Measurements from ENCODE around the gene ATF6.

The ATF6 gene

DNA sequence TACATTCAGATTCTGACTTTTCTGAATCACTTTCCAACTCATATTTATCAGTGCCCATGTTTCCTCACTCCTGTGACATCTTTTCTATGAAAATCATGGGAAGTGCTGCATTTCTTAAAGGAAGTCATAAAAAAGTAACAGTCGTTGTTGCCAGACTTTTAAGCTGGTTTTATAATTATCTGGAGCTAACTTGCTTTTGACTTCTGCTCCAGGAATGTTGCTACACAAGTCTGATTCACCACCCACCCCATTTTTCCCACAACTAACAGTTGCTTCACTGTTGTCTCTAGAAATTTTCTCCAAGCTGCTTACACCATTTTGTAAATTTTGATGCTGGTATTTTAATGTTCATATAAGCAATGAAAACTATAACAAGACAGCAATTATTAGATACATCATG lies 32.6 kb upstream of the ATF6 start:
- no peak for DNase-seq

DNA sequence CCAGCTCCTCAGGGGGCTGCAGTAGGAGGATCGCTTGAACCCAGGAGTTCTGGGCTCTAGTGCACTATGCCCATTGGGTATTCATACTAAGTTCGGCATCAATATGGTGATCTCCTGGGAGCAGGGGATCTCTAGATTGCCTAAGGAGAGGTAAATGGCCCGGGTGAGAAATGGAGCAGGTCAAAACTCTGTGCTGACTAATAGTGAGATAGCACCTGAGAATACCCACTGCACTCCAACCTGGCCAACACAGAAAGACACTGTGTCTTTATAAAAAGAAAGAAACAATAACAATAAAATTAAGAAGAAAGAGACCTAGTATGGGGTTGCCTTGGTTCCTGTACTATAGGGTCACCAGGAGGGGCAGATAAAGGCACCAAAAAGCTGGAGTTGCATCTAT lies 30.3 kb upstream of the ATF6 start:
- DNase-seq, result no peak

DNA sequence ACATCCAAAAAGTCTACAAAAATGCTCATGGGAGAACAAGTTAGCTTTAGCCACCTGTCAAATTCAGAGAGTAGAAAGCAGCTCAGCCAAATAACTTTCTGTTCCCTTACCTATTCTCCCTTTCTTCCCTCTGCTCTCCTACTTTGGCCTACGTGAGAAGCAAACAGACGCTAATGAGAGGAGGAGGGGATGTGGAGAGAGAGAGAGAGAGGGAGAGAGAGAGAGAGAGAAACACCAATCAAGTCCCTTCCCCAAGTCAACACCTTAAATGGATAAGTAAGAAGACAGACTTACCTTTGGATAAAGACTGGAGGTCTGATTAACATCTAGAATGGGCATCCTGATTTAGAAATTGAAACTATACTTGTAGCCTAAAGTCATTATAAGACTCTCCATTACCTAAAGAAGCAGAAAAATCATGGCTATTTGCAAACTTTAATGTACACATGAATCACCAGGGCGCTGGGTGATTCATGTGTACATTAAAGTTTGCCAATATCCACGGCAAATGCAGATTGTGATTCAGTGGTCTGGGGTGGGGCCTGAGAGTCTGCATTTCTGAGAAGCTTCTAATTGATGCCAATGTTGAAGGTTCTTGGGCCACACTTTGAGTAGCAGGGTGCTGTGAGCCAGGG lies 29.7 kb upstream of the ATF6 start:
- no peak for DNase-seq

DNA sequence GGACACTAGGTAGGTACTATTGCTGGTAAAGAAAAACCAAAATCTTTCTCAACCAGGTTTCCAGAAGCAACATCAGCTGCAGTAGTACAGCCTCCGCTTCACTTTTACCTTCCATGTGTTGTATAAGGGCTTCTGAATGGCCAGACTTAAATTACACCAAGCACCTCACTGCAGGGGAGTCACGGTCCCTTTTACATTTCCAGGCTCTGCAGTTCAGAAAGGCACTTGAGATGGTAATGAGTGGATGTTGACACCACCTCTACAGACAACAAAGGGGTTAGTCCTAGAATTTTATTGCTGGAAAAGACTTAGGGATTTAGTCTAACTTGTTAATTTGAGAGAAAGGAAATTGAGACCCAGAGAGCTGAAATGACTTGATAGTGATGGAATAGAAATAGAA lies 28.5 kb upstream of the ATF6 start:
- no peak for DNase-seq

DNA sequence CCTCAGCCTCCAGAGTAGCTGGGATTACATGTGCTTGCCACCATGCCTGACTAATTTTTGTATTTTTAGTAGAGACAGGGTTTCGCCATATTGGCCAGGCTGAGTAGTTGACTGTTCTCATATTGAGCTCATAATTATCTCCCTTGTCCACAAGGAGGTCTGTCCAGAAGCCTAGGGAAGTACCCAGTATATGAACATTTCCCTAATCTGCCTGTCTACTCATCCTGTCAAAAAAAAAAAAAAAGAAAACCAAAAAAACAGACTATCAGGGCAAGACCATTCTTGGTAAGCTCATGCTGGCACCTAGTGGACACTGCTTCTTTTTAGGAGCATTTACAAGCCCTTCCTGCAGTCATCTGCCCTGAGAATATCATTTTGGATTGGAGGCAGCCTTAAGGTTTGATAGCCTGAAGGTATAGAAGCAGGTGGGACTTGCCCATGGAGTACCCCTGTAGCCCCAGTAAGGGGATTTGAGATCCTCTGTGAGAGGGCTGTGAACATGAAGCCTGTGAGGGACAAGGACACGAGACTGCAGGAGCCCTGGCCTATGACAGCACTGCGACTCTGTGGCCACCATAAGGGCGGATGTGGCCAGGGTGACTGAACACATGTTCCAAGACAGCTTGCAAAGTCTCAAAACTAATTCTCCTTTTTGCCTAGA lies 27.4 kb upstream of the ATF6 start:
- peak; percentile 43 for DNase-seq

DNA sequence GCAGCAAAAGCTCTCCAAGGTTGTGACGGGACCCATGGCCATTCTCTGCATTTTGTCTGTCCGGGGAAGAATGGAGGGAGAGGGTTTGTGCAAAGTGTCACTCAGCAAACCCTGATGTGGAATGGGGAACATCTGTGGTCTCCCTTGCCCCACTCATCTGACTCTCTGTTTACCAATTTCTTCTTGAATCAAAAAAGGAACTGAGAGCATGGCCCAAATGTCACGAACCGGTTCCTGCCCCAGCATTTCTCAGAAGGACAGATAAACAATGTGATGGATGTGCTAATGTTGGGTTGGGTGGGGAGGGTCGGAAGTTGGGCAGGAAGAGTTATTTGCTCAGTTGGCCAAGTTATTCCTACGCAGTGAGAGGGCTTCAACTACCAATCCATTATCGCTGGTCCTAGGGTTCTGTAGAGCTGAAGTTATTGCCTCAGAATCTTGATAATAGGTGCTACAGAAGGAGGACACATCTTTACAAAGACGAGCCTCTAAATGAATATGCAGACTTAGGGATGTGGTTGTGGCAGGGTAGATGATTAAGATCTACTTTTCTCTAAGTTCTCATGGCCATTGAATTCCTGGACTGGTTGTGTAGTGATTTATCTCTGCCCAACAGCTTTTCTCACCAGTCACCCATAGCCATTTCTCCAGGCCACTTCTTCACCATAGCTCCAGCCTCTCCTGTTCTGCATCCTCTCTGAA lies 26.1 kb upstream of the ATF6 start:
- DNase-seq, result no peak

DNA sequence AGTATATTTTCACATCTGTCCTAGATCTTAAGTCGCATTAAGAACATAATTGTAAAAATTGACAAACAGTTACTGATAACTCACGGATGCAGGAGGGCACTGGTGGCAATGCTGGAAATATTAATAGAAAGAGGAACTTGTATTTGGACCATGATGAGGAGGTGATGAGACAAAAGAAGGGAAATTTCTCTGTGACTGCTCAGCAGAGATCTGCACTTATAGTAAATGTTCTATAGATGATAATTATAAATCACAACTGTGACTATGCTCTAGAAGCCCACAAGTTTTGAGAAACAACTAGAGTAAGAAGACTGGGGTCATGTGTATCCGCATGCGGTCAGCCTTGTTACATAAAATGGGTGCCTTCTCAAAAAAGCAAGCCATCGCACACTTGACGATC lies 25.2 kb upstream of the ATF6 start:
- DNase-seq, result no peak

DNA sequence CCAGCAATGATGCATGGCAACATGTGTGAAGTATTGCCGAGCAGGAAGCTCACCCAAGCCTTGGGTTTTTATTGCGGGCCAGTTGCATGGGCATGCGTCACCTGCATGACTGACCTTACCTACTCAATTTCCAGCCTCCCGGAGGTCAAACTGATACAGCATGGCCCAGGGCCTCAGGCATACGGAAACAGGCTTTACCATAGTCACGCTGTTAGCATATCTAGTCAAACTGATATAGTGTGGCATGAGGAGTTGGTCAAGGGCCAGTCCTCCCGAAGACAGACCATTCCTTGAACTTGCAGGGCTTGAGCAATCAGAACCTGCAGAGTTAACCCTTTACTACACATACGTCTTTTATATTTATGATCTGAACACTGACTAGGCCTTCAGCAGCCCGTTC lies 22.9 kb upstream of the ATF6 start:
- no peak for DNase-seq

DNA sequence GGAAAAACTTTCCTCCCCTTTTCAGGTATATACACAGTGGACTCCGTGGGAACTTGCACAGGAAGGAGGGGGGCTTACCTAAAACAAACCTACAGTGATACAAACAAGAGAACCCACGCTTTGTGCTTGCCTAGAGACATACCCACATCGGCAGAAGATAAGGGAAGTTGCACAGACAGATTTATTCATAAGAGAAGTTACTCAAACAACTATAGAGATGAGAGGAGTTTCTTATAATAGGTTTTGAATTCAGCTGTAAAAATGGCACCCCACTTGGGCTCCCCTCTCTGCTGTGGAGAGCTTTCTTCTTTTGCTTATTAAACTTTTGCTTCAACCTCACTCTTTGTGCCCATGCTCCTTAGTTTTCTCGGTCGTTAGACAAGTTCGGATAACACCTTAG lies 18.3 kb upstream of the ATF6 start:
- DNase-seq, result no peak

DNA sequence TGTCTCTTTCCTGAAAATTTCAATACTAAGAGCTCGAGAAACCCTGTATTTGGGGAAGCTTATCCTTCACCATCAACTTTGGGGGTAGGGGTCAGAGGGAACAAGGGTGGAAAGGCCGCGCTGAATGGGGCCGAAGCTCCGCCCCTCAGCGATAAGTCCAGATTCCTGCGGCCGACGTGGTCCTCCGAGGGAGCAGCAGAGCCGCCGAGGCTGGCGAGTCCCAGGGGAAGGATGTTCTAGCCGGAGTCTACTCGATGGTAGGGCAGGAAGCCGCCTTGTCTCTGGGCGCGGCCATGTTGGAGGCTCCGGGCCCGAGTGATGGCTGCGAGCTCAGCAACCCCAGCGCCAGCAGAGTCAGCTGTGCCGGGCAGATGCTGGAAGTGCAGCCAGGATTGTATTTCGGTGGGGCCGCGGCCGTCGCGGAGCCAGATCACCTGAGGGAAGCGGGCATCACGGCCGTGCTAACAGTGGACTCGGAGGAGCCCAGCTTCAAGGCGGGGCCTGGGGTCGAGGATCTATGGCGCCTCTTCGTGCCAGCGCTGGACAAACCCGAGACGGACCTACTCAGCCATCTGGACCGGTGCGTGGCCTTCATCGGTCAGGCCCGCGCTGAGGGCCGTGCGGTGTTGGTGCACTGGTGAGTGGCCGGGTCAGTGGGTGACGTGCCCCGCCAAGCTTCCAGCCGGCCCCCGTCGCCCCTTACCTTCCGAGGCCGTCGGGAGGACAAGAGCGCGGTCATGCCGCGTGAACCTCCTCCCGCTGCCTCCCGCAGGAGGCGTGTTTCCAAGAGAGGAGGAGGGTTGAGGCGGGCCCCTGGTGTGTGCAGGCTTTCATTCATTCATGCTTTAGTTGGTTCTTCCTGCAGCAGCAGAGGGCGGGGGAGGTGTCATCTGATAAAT lies 16.4 kb upstream of the ATF6 start, which contains the start of gene DUSP12:
Gene DUSP12 (plus strand): TSS at position 278 of the 899 bp plus-strand sequence. CDS start 16 bp downstream, at position 294.
- DNase-seq, result peak; percentile 98

DNA sequence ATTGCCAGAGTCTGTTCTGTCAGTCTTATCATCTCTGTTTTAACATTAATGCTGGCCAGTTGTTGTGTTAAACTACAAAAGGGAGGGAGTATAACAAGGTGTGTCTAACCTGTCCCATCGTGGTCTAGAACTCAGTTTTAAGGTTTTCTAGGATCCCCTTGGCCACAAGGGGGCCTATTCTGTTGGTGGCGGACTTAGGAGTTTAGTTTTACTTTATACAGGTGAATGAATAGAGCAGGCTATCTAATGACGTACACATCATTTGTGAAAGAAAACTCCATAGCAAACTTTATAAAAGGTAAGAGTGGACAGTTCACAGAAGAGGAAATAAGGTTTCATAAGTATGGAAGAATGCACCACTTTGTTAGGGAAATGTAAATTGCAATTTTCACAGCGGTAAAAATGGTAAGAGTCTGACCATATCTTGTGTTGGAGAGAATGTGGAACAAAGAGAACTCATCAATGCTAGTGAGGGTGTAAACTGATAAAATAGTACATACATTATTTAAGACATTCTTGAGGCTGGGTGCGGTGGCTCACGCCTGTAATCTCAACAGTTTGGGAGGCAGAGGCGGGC lies 2.5 kb upstream of the ATF6 start:
- DNase-seq, result peak; percentile 70

DNA sequence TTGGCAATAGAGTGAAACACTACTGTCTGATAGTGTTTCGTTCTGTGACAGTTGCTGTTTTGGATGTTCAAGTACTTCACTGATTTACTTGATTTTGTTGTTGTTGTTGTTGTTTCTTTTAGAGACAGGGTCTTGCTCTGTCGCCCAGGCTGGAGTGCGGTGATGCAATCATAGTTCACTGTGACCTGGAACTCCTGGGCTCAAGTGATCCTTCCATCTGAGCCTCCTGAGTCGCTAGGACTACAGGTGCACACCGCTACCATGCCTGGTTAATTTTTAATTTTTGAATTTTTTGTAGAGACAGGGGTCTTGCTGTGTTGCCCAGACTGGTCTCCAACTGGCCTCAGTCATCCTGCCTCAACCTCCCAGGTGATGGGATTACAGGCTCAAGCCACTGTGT lies 2.3 kb downstream of the ATF6 start:
- no peak for DNase-seq

DNA sequence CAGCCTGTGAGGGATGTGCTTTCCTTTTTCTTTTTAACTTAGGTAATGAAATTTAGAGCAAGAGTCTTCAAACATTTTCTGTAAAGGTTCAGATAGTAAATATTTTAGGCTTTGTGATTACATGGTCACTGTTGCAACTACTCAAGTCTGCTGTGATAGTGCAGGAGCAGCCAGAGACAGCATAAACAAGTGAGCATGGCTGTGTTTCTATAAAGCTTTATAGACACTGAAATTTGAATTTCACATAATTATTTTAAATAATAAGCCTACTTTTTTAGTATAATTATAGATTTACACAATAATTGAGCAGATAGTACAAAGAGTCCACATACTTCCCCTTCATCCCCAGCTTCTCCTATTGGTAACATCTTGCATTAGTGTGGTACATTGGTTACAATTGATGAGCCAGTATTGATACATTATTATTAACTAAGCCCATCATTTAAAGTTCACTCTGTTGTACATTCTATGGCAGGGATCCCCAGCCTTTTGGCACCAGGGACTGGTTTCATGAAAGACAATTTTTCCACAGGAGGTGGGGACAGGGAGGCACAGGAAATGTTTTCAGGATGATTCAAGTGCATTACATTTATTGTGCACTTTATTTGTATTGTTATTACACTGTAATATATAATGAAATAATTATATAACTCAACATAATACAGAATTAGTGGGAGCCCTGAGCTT lies 3.0 kb downstream of the ATF6 start:
- no peak for DNase-seq

DNA sequence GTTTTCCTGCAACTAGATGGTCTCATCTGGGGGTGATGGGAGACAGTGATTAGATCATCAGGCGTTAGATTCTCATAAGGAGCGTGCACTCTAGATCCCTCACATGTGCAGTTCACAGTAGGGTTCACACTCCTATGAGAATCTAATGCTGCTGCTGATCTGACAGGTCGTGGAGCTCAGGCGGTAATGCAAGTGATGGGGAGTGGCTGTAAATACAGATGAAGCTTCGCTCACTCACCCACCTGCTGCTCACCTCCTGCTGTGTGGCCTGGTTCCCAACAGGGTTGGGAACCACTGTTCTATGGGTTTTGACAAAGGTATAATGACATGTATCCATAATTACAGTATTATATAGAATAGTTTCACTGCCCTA lies 3.5 kb downstream of the ATF6 start:
- peak; percentile 87 for DNase-seq

DNA sequence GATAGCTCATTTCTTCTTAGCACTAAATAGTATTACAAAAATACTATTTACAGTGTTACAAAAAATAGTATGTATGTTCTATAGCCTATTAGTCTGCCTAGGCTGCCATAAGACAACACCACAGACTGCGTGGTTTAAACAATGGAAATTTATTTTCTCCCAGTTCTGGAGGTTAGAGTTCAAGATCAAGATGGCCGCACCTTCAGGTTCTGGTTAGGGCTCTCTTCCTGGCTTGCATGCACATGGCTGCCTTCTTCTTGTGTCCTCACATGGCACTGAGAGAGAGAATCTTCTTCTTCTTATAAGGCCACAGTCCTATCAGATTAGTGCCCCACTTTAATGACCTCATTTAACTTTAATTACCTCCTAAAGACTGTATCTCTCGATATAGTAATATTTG lies 4.1 kb downstream of the ATF6 start:
- no peak for DNase-seq

DNA sequence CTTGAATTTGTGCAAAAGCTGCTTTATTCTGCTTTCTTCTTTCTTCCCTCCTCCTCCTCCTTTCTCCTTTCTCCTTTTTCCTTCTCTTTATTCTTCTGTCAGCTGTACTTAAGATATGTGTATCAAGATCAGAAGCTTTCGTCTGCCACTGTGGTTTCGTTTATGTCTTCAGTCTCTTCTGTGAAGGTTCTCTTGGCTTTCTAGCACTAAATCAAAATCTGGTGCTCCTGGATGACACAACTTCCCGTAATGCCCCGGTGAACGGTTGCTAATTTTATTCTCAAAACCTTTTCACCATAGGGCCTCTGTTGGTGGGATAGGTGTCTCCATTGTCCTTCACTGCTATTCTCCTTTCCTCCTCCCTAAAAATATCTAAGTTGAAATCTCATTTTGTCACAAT lies 5.0 kb downstream of the ATF6 start:
- DNase-seq, result no peak

DNA sequence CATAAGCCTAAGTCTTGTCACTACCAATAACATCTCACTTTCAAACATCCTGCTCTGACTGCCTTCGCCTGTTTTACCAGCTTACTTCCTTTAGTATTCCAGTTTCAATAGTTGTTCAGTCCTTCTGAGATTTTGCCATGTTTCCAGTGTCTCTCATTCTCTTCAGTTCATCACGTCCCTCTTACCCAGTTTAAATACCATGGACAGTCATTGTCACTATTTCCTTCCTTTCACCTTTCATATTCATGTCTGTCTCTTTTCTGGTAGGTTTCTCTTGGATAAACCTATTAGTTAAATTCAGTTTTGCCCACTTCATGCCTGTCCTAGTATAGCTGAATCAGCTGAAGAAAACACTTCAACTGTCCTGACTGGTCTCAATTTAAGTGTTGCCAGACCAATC lies 5.9 kb downstream of the ATF6 start:
- DNase-seq, result no peak

DNA sequence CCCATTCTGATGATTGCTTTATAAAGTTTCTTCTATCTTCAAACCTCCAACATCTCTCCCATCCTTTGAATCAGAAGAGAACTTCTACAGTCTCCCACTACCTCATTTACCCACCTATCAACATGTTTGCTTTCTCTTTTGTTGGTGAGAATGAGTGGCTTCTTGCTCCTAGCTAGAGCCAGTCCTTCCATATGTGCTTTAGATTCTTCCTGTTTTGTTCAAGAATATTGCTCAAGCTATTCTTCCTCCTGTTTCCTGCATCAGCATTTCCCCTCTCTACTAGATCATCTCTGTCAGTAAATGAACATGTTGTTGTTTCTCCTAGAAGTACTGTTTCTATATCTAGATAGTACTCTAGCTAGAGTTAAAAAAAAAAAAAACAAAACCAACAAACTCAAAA lies 6.3 kb downstream of the ATF6 start:
- no peak for DNase-seq

DNA sequence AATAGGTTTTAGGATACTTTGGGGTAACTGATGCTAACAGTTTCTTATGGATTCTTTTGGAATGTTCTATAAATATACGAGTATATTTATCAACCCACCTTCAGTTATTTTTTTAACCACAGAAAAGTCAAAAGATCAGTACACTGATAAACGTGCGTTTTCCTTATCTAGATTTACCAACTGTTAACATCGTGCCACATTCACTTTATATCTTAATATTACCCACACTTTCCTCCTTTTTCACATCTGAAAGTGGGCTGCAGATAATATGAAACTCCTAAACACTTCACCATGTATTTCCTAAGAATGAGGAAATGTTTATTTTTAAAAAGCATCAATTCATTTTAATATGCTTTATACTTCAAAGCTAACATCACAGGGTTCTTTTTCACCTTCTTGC lies 7.7 kb downstream of the ATF6 start:
- DNase-seq, result no peak

DNA sequence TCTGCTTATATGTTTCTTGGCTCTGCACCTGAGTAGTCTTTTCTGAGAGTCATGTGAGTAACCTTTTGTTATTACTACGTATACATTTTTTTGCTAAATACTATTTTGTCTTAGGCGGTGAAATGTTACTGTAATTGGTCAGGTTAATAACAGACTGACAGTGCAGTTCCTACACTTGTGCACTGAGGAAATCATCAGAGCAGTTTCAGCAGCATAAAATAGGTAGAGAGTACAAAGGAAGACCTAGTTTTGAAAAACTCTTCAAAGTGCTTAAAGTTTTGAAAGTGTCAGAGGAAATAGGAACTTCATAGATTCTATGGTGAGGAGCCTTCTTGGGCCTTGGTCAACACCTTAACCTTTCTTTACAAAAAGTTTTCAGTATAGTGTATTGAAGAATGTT lies 11.1 kb downstream of the ATF6 start:
- DNase-seq, result no peak

DNA sequence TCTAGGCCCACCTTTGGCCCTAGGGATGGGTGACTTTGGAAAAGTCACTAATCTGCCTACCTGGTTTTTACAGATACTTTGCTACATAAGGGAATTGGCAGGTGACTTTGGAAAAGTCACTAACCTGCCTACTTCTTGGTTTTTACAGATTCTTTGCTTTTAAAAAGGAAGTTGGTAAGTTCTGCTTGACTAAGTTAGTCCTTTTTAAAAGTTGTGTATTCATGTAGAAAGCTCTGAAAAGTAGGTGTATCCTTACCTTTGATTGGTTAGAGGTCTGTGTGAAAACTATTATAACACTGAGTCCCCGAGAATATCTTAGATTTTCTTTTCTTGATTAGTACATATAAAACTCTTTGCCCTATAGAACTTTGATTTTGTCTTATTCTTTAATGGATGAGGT lies 12.4 kb downstream of the ATF6 start:
- DNase-seq, result no peak

DNA sequence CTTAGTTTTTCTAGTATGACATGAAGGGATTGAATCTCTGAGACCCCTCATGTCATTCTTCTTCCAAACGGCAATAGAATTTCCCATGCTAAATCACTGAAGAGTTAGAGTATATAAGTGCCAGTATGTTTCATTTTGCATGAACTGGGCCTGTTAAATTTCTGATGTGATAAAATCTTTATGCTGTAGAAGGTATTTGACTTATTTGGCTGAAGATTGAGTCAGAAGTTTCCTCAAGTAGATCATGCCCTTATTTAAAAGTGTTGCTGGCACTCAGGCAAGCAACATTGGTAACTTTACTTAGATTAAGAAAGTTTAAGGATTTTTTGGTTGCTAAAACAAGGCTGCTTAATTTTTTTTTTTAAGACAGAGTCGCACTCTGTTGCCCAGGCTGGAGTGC lies 13.3 kb downstream of the ATF6 start:
- no peak for DNase-seq
